Measurements from ENCODE around the gene LLGL2.

GRCh38 chr17:75602644-75603043 lies 77.1 kb downstream of the LLGL2 start:
- no peak for TF ChIP-seq CTCF (IDR thresholded peaks at IDR 0.05)
- no peak for TF ChIP-seq EZH2 (IDR thresholded peaks at IDR 0.05; ENCODE audit: borderline replicate concordance, insufficient read depth, low read depth, low read length, poor library complexity, severe bottlenecking)
